Astrocyte (in vitro differentiated cells and primary cell): Measurements from ENCODE around the gene CNOT11.
"Not testable (repeated sequence)": the region's sequence is repeated elsewhere in the genome, so short reads cannot be mapped to it uniquely, and the experiment has no call there.

Experiments used
- CTCF ChIP-seq: IDR thresholded peaks from 2 replicates; pipeline ENCODE4 v1.5.1; 2011; ENCODE audit warnings: low read depth, mild to moderate bottlenecking, inconsistent platforms, low read length, moderate library complexity; ENCODE audit not compliant: insufficient read depth
- EZH2 ChIP-seq: IDR thresholded peaks from 2 replicates; pipeline ENCODE4 v1.6.1; 2012; ENCODE audit warnings: mild to moderate bottlenecking, low read length, inconsistent platforms; ENCODE audit not compliant: insufficient read depth

DNA sequence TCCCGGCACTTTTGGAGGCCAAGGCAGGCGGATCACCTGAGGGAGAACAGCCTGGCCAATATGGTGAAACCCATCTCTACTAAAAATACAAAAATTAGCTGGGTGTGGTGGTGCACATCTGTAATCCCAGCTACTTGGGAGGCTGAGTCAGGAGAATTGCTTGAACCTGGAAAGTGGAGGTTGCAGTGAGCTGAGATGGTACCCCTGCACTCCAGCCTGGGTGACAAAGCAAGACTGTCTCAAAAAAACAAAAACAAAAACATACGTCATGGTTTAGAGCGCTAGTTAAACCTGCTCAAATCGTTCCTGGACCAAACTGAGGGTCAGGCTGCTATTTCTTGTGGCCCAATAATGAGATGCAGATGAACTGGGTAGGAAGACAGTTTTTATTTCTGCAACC lies 7.2 kb upstream of the CNOT11 start:
- not testable (repeated sequence) for TF ChIP-seq CTCF, EZH2
